Thymus (tissue), 11 donors: ENCODE measurements around the gene AGXT. TPM values are rescaled to one million over a fixed set of nuclear protein-coding genes. Genes with fewer than 3 reads are reported as not detected.

ENCODE experiments used
- DNase-seq, 9 donors: peaks; one replicate each; pipeline ENCODE4 v3.0.0-alpha.2; 2013; ENCODE audit warnings: low spot score in 9 of 9, low read depth in 6 of 9, missing footprints in 1 of 9
- H3K27ac ChIP-seq, 2 donors: one replicate each; pipeline ENCODE4 v1.5.1; 2013; ENCODE audit warnings: control low read depth in 1 of 2, low read depth in 1 of 2, low read length in 1 of 2, mild to moderate bottlenecking in 1 of 2, moderate library complexity in 1 of 2
- H3K27me3 ChIP-seq, 2 donors: one replicate each; pipeline ENCODE4 v1.5.1; 2013; ENCODE audit warnings: low read length in 1 of 2; ENCODE audit not compliant: control insufficient read depth in 2 of 2, insufficient read depth in 1 of 2
- H3K36me3 ChIP-seq, 2 donors: one replicate each; pipeline ENCODE4 v1.5.1; 2013; ENCODE audit warnings: low read length in 1 of 2, mild to moderate bottlenecking in 1 of 2, moderate library complexity in 1 of 2; ENCODE audit not compliant: control insufficient read depth in 2 of 2, insufficient read depth in 2 of 2
- H3K4me1 ChIP-seq, 2 donors: one replicate each; pipeline ENCODE4 v1.5.1; 2013; ENCODE audit warnings: low read length in 2 of 2; ENCODE audit not compliant: control insufficient read depth in 2 of 2, insufficient read depth in 2 of 2
- H3K4me3 ChIP-seq, 2 donors: one replicate each; pipeline ENCODE4 v1.5.1; 2013; ENCODE audit warnings: low read length in 2 of 2, control low read depth in 1 of 2, mild to moderate bottlenecking in 1 of 2
- H3K9me3 ChIP-seq, 2 donors: one replicate each; pipeline ENCODE4 v1.5.1; 2013; ENCODE audit warnings: low read length in 1 of 2, mild to moderate bottlenecking in 1 of 2; ENCODE audit not compliant: control insufficient read depth in 2 of 2, insufficient read depth in 1 of 2
- WGBS: extraction: QIAGEN DNeasy Blood & Tissue Kit; methylation state at CpG from one replicate; pipeline ENCODE4 v1.1.7; 2013; 5-methylcytosine and 5-hydroxymethylcytosine counted together
- polyA plus RNA-seq: library from polyadenylated mRNA; stranded (reverse); fragments of 200-250 nt; gene quantifications from one replicate; pipeline ENCODE4 v1.2.3, GENCODE V29; 2013
- total RNA-seq: library from RNA; stranded (reverse); fragments of 120-200 nt; gene quantifications from one replicate; pipeline ENCODE4 v1.2.4, GENCODE V29; 2013
- donor health status: healthy.

AGXT gene
- total and polyA plus RNA-seq, 2 donors: 0.14 to 0.94 TPM

DNA sequence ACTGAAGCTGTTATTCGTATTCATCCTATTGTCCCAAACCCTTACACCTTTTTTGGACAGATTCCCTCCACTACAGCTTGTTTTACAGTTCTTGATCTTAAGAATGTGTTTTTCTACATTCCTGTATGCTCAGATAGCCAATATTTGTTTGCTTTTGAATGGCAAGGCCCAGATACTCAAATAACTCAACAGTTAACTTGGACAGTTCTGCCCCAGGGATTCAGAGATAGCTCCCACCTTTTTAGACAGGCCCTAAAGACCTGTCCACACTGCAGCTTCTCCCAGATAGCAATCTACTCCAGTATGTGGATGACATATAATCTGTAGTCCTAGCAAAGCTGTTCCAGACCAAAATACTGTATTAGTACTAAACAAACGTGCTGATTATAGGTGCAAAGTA lies 7.1 kb upstream of the AGXT start:
- H3K4me3 ChIP-seq: no peak overlapping the region
- WGBS: 94% methylated on average over 2 of the region's 2 CpGs
- H3K4me1 ChIP-seq: no peaks in the 10 kb centered on the region
- H3K9me3 ChIP-seq: no peaks in the 10 kb centered on the region
- H3K27me3 ChIP-seq: no peaks in the 10 kb centered on the region
- no peak overlapping the region for H3K27ac ChIP-seq
- DNase-seq: no peak
- H3K36me3 ChIP-seq: no peaks in the 10 kb centered on the region

DNA sequence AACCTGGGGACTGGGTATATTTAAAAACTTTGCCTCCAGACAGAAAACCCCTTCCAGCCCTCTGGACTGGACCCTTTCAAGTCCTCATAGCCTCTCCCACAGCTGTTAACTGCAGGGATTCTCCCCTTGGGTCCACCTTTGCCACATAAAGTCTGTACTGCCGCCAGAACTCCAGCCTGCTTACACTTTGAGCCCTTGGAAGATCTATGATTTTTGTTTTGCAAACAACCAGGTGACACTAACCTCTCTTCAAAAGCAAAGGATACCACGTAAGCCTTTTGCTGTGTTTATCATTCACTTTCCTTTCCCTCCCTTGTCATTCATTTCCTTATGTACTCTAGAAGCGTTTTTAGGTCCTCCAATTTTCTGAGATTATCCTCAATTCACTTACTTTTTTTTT lies 4.1 kb upstream of the AGXT start:
- H3K36me3 ChIP-seq: no peaks in the 10 kb centered on the region
- 94% methylated on average over 3 of the region's 3 CpGs for WGBS
- no peaks in the 10 kb centered on the region for H3K4me1 ChIP-seq
- H3K9me3 ChIP-seq: no peaks in the 10 kb centered on the region
- H3K27me3 ChIP-seq: no peaks in the 10 kb centered on the region
- H3K27ac ChIP-seq: no peak overlapping the region
- DNase-seq: no peak
- no peak overlapping the region for H3K4me3 ChIP-seq

DNA sequence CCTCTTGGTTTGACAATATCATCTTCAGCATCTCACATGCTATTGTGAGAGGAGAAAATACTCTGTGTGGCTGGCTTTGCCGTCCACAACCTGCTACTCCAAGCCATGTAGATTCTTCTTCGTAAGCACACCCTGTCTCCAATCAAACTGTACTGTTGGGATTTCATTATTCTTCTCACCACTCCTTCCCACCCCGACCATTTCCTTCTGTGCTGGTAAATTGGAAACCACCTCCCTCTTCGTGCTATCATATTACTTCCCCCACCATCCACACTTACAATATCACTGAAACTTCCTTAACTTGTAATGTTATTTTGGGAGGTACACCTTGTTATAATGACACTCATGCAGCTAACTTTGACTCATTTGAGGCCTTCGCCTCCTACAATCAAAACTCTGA lies 3.2 kb upstream of the AGXT start:
- Histone ChIP-seq H3K9me3 (no peaks in the 10 kb centered on the region), H3K27me3 (no peaks in the 10 kb centered on the region), H3K27ac (no peak overlapping the region), H3K36me3 (no peaks in the 10 kb centered on the region), H3K4me1 (no peaks in the 10 kb centered on the region), H3K4me3 (no peak overlapping the region)
- 88% methylated on average over 5 of the region's 5 CpGs for WGBS
- DNase-seq: no peak

DNA sequence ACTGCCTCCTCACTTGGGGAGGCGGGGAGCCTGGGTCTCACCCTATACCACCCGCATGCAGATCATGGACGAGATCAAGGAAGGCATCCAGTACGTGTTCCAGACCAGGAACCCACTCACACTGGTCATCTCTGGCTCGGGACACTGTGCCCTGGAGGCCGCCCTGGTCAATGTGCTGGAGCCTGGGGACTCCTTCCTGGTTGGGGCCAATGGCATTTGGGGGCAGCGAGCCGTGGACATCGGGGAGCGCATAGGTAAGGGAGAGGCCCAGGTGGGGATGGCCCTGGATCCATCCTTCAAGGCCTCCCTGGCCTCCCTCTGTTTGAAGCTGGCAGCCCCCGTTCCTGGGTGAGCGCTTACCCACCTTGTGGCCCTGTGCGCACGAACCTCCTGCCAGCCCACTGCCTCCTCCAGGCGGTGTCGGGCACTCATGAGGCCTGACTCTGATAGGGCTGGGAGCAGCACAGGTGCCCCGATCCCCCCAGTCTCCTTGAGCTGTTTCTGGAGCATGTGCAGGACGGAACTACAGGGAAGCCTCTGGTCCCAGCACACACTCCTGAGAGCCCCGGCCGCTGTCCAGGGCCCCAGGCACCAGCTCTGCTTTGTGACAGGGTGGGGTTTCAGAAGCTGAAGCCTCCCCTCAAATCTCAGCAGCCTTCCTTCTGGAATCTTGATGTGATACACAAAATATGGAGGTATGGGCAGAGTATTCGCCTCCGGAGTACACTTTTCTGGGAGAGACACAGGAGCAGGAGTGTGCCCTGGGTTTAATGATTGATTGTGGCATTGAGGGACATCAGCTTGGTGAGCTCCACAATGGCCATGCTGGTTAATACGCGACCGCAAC lies 708 bp downstream of the AGXT start:
- 94% methylated on average over 25 of the region's 25 CpGs for WGBS
- H3K9me3 ChIP-seq: no peaks in the 10 kb centered on the region
- H3K27ac ChIP-seq: no peak overlapping the region
- no peak for DNase-seq
- no peaks in the 10 kb centered on the region for H3K27me3 ChIP-seq
- no peaks in the 10 kb centered on the region for H3K4me1 ChIP-seq
- H3K4me3 ChIP-seq: no peak overlapping the region
- H3K36me3 ChIP-seq: no peaks in the 10 kb centered on the region

DNA sequence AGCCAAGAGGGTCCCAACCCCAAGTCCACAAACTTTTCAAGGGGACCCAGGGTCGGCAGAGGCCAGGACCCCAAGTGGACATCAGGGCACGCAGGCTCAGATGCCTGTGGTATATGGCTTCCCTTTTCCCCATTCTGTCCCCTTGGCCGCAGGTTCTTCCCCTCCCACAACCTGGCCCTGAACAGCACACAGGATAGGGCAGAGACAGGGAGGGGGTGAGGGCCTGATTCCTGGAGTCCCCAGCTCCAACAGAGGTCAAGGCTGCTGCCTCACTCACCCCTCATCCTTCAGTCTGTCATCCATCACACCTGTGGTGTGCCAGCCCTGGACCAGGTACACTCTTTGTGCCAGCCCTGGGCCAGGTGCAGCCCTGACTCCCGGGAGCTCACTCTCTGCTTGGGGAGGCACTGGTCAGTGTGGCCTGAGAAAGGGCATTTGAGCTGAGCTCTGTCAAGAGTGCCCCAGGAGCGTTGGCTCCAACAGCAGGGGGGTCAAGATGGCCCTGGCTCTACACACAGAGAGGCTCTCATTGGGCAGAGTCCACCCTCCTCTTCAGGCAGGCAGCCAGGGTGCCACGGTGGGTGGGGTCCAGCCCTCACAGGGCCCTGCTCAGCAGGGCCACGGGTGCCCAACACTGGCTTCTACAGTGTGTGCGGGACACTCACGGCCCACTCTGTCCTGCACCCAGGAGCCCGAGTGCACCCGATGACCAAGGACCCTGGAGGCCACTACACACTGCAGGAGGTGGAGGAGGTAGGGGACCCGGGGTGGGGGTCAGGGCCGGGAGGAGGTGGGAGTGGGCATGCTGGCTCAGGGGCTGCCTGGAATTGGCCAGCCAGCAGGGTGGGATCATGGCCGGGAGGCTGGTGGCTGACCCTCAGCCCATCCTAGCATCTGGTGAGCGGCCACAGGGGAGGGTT lies 1.6 kb downstream of the AGXT start:
- Histone ChIP-seq H3K9me3 (no peaks in the 10 kb centered on the region), H3K27ac (no peak overlapping the region), H3K4me1 (no peaks in the 10 kb centered on the region), H3K4me3 (no peak overlapping the region), H3K27me3 (no peaks in the 10 kb centered on the region), H3K36me3 (no peaks in the 10 kb centered on the region)
- no peak for DNase-seq
- 90% methylated on average over 15 of the region's 15 CpGs for WGBS

DNA sequence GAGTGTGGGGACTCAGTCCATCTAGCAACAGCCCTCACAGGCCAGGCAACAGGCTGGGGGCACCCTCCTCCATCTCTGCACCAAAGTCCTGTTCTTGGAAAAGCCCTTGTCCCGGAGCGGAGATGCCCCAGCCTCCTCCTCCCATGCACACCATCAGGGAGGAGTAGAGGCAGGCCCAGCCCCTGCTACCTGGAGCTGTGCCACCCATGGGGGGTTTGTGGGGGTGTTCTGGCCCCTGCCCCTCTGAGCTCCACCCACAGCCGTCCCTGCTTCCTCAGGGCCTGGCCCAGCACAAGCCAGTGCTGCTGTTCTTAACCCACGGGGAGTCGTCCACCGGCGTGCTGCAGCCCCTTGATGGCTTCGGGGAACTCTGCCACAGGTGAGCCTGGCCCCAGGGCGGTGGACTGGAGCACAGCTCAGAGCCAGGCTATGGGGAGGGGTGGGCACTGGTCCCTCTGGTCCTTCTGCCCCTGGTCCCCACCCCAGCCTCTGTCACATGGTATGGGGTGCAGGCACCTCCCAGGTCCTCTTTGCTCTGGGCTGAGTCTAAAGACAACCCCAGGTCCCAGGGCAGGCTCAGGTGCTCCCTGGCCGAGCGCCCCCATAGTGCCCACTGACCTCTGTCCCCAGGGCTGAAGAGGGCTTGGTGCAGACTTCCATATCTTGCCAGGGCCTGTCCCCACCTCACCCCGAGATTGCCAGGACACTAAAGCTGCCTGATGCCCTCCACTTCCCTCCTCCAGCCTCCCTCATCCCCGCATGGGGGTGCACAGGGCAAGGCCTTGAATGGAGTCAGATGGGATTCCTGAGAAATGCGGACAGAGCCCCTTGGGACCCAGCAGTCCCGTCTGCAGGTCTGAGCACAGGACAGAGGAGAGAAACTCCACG lies 2.7 kb downstream of the AGXT start:
- H3K4me1 ChIP-seq: no peaks in the 10 kb centered on the region
- no peak for DNase-seq
- 92% methylated on average over 16 of the region's 16 CpGs for WGBS
- no peak overlapping the region for H3K27ac ChIP-seq
- H3K36me3 ChIP-seq: no peaks in the 10 kb centered on the region
- H3K4me3 ChIP-seq: no peak overlapping the region
- H3K27me3 ChIP-seq: no peaks in the 10 kb centered on the region
- no peaks in the 10 kb centered on the region for H3K9me3 ChIP-seq

DNA sequence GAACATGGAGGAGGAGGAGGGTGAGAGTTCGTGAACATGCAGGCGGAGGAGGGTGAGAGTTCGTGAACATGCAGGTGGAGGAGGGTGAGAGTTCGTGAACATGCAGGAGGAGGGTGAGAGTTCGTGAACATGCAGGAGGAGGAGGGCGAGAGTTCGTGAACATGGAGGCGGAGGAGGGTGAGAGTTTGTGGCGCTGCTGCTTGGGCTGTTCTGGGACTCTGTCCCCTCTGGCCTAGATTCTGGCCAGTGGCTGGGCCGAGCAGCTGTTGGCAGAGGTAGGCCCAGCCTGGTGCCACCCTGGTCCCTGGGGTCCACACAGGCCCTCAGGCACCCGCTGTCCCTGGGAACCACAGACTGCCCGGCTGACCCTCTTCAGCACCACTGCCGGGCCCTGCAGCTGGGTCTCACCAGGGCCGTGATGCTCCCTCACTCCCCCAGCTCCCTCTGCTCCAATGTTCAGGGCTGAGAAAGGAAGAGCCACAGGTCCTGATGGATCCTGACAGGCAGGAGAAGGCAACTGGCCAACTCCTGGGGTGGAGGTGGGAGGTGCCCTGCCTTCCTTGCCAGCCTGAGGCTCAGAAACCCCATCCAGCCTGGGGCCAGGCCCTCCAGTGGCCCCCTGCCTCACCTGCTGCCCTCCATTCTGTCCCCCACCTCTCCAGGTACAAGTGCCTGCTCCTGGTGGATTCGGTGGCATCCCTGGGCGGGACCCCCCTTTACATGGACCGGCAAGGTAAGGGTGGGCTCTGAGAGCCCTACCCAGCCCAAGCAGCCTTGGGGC lies 3.9 kb downstream of the AGXT start:
- Histone ChIP-seq H3K9me3 (no peaks in the 10 kb centered on the region), H3K27me3 (no peaks in the 10 kb centered on the region), H3K27ac (no peak overlapping the region), H3K4me3 (no peak overlapping the region), H3K36me3 (no peaks in the 10 kb centered on the region), H3K4me1 (no peaks in the 10 kb centered on the region)
- DNase-seq: no peak
- WGBS: 94% methylated on average over 17 of the region's 17 CpGs

DNA sequence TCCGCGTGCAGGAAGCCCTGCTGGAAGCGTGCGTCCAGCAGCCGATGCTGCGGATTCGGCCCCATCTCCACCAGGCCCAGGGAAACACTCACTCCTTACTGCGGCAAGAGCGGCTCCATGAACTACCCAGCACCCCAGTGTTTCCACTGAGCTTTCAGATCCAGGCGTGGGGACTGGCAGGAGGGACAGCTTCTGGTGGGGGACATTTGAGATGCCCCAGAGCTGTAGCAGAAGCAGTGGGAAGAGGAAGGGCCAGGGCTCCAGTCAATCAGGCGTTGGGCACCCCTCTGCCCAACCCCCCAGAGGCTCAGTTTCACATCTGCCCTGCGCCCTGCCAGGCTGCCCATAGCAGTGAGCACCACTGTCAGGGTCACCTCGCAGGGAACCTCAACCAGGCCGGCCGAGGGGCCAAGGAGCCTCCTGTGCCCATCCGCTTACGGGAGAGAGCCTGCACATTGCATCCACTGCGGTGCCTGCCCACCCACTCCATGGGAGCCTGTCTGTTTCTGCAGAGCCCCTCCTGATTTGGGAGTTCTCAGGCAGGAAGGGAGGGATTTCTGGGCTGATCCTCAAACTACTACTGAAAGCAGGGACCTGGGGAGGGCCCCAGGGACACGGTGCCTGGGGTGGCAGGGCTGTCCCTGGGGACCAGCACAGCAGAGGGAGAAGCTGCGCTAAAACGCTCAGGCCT lies 4.6 kb downstream of the AGXT start:
- Histone ChIP-seq H3K9me3 (no peaks in the 10 kb centered on the region), H3K27ac (no peak overlapping the region), H3K36me3 (no peaks in the 10 kb centered on the region), H3K27me3 (no peaks in the 10 kb centered on the region), H3K4me1 (no peaks in the 10 kb centered on the region), H3K4me3 (no peak overlapping the region)
- DNase-seq: no peak
- 97% methylated on average over 21 of the region's 21 CpGs for WGBS
